ENCODE measurements around the gene GRIN2C. TPM values are rescaled to one million over a fixed set of nuclear protein-coding genes. Genes with fewer than 3 reads are reported as not detected.
A peak's percentile ranks its signal among the peaks of the same experiment; 100 is the strongest.
"Not testable (repeated sequence)": the region's sequence is repeated elsewhere in the genome, so short reads cannot be mapped to it uniquely, and the experiment has no call there.

The GRIN2C gene
- polyA plus RNA-seq, 6 donors from 2014 or later, result 0.04 to 0.05 TPM; not detected in 4

- no peak for DNase-seq
- no peaks in the 10 kb centered on the region for H3K36me3 Mint-ChIP-seq
- H3K9me3 Mint-ChIP-seq, result no peaks in the 10 kb centered on the region
- peaks cover 19 to 21% (median 19%) of the 10 kb centered on the region in 3 donors for H3K4me1 Mint-ChIP-seq
- ATAC-seq (ENCODE audit: low read depth in 2 of 2), result no peak
- H3K4me3 Mint-ChIP-seq, result peak overlapping the region in 1 of 8 donors; percentile 90
- H3K27me3 Mint-ChIP-seq, result peaks cover 5 to 21% (median 17%) of the 10 kb centered on the region in 3 donors
- H3K27ac Mint-ChIP-seq, result peak overlapping the region in 2 of 6 donors; percentile 85 to 94
These were observed 15.7 kb upstream of the GRIN2C start for GRCh38 chr17:74875155-74875976.

GRCh38 chr17:74874615-74875037 lies 14.9 kb upstream of the GRIN2C start:
- Mint-ChIP-seq H3K27me3 (peaks cover 2 to 16% (median 12%) of the 10 kb centered on the region in 3 donors), H3K4me1 (peaks cover 19 to 21% (median 20%) of the 10 kb centered on the region in 3 donors)
- no peak for ATAC-seq (ENCODE audit: low read depth in 2 of 2)

GRCh38 chr17:74873874-74874614 lies 14.4 kb upstream of the GRIN2C start:
- Mint-ChIP-seq H3K27me3 (peaks cover 0 to 10% (median 7%) of the 10 kb centered on the region in 3 donors), H3K27ac (peak overlapping the region; percentile 90 to 99 (median 97)), H3K4me1 (peaks cover 19 to 23% (median 21%) of the 10 kb centered on the region in 3 donors), H3K4me3 (peak overlapping the region; percentile 83 to 98 (median 96)), H3K9me3 (no peaks in the 10 kb centered on the region), H3K36me3 (no peaks in the 10 kb centered on the region)
- DNase-seq (no peak), ATAC-seq (ENCODE audit: low read depth in 2 of 2) (no peak)

More at GRCh38 chr17:74874615-74875037, 14.9 kb upstream of the GRIN2C start:
- Mint-ChIP-seq H3K9me3 (no peaks in the 10 kb centered on the region), H3K27ac (peak overlapping the region in 1 of 6 donors; percentile 9), H3K36me3 (no peaks in the 10 kb centered on the region), H3K4me3 (peak overlapping the region in 4 of 8 donors; percentile 12 to 90 (median 68))
- DNase-seq, result no peak

DNA sequence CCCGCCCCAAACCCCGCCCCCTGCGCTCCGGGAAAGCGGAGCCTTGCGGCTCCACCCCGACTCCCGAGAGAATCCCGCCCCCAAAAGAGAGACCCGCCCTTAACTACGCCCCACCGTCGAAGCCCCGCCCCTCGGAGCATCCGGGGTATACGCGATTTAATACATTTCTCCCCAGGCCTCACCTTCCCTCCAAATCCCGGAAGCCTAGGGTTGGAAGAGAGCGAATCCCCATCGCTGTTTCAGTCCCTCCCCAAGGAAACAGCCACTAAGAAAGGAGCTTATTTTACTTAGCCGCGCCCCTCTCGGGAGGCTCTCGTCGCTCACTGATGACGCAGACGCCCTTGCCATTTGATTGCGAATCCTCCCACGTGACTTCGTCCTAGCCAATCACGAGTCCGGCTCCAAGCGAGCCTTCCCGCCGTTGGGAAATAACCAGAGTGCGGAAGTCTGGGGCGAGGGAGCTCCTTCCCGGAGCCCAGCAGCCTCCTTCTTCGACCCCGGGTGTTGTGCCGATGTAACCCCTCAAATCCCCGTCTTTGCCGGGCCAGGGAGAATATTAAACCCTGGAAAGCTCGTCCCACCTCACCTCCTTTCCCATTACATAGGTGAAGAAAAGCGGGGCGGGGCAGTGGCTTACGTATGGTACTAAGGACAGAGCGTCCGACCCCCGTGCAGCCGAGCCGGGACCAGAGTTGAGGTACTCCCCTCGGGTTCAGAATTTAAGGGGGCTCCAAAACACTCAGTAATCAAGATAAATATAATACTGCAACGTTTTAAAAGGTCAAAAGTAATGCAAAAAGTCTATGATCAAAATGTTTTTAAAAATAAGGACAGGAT lies 13.6 kb upstream of the GRIN2C start:
- ATAC-seq (ENCODE audit: low read depth in 2 of 2), result peak; percentile 92 to 93
- H3K27me3 Mint-ChIP-seq, result peaks cover 0 to 7% (median 5%) of the 10 kb centered on the region in 3 donors
- peaks cover 19 to 23% (median 21%) of the 10 kb centered on the region in 3 donors for H3K4me1 Mint-ChIP-seq
- H3K27ac Mint-ChIP-seq, result peak overlapping the region; percentile 90 to 99 (median 97)
- peak overlapping the region; percentile 83 to 98 (median 96) for H3K4me3 Mint-ChIP-seq
- H3K36me3 Mint-ChIP-seq, result no peaks in the 10 kb centered on the region
- no peaks in the 10 kb centered on the region for H3K9me3 Mint-ChIP-seq
- DNase-seq, result peak; percentile 98

DNA sequence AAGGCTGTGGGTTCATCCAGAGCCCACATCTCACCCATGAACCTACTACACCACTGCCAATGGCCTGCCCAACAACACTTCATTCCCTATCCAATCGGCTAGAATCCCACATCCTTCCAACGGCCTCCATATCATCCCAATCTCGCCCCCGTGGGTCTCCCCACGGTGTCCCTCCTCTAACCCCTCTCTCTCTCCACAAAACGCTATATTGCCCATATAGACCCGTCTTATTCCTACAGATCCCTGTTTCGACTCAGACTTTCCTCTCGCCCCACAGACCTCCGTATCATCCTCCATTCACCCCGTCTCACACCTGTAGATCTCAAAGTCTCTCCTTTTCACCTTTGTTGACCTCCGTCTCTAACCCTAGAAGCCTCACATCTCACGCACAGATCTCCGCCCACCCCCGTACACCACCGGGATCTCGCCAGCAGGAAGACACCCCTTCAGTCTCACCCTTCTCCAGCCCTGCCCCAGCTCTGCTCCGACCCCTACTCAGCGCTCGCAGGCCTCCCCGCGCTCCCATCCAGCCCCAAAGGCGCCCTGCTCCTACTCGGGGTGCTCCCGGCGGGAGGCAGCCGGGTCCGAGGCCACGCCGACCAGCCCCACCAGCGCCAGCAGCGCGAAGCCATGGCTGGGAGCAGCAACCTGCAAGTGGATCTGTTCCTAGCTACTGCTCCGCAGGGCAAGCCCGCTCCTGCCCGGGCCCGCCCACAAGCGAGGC lies 12.8 kb upstream of the GRIN2C start, which contains the start of gene FDXR:
Gene FDXR, minus strand, starts transcription at position 682 of the 724 bp plus-strand sequence. Its CDS starts 50 bp downstream, at position 632.
- Mint-ChIP-seq H3K4me1 (peaks cover 19 to 23% (median 21%) of the 10 kb centered on the region in 3 donors), H3K9me3 (no peaks in the 10 kb centered on the region), H3K36me3 (no peaks in the 10 kb centered on the region), H3K27me3 (peaks cover 0 to 5% (median 3%) of the 10 kb centered on the region in 3 donors), H3K4me3 (peak within 1 kb of the TSS; percentile 83 to 98 (median 96)), H3K27ac (peak within 1 kb of the TSS; percentile 90 to 99 (median 97))
- DNase-seq (no peak), ATAC-seq (ENCODE audit: low read depth in 2 of 2) (peak; percentile 2)

DNA sequence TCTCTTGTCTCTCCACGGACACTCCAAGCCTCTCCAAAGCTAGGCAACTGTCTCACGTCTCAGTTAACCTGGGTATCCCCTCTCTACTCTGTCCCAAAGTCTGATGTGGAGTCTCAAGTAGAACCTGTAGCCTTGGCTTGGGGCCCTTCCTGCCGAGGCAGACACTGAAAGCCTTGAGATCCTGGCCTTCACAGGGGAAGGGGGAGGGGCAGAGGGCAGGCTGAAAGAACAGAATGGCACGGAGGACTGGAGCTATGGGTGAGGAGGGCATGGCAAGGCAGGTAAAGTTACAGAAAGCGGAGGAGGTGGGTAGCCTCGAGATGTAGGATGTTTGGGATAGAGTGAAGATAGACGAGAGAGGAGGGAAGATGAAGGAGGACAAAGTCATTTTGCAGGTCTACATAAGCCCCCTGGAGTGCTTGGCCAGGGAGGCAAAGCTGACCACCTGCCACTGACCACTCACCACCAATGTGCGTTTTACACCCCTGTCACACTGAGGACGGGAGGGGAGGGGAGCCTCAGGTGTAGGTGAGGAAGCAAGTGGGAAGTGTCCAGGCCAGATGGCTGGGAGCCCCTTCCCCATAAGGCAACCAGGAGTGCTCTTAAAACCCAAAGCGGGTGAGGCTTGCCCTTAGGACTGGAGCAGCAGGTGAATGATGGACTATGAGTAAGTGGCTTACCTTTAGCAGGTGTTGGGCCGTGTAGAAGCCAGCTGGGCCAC lies 11.8 kb upstream of the GRIN2C start:
- Mint-ChIP-seq H3K4me1 (peaks cover 19 to 23% (median 21%) of the 10 kb centered on the region in 3 donors), H3K4me3 (peak overlapping the region in 7 of 8 donors; percentile 71 to 96 (median 87)), H3K9me3 (no peaks in the 10 kb centered on the region), H3K27ac (peak overlapping the region in 2 of 6 donors; percentile 5 to 12), H3K36me3 (no peaks in the 10 kb centered on the region), H3K27me3 (peaks cover 0 to 5% (median 0%) of the 10 kb centered on the region in 3 donors)
- DNase-seq (no peak), ATAC-seq (ENCODE audit: low read depth in 2 of 2) (no peak)

DNA sequence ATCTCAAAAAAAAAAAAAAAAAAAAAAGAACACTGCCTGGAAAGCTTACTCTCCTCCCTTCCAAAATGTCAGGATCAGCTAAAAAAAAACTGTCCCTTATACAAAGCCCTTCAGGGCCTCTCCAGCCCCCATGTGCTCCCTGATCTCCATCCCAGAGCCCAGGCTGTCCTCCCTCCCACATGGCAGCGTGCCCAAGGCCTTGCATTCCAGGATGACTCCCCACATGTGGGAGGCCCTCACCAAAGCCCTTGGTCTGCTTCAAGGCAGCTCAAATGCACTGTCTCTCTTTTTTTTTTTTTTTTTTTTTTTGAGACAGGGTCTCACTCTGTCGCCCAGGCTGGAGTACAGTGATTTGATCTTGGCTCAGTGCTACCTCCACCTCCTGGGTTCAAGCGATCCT lies 10.8 kb upstream of the GRIN2C start:
- H3K4me3 Mint-ChIP-seq, result no peak overlapping the region
- no peaks in the 10 kb centered on the region for H3K36me3 Mint-ChIP-seq
- peak overlapping the region in 1 of 6 donors; percentile 93 for H3K27ac Mint-ChIP-seq
- DNase-seq, result no peak
- no peaks in the 10 kb centered on the region for H3K9me3 Mint-ChIP-seq
- peaks cover 20 to 23% (median 21%) of the 10 kb centered on the region in 3 donors for H3K4me1 Mint-ChIP-seq
- ATAC-seq (ENCODE audit: low read depth in 2 of 2), result no peak
- peaks cover 0 to 5% (median 0%) of the 10 kb centered on the region in 3 donors for H3K27me3 Mint-ChIP-seq

GRCh38 chr17:74870028-74870427 lies 10.3 kb upstream of the GRIN2C start:
- ATAC-seq (ENCODE audit: low read depth in 2 of 2); H3K9me3 Mint-ChIP-seq; H3K4me3 Mint-ChIP-seq; H3K27me3 Mint-ChIP-seq; H3K27ac Mint-ChIP-seq; DNase-seq; H3K36me3 Mint-ChIP-seq: not testable (repeated sequence)
- peaks cover 20 to 25% (median 22%) of the 10 kb centered on the region in 3 donors for H3K4me1 Mint-ChIP-seq

- H3K4me3 Mint-ChIP-seq, result peak overlapping the region in 1 of 8 donors; percentile 46
These were observed 9.2 kb upstream of the GRIN2C start for GRCh38 chr17:74868908-74869255.

DNA sequence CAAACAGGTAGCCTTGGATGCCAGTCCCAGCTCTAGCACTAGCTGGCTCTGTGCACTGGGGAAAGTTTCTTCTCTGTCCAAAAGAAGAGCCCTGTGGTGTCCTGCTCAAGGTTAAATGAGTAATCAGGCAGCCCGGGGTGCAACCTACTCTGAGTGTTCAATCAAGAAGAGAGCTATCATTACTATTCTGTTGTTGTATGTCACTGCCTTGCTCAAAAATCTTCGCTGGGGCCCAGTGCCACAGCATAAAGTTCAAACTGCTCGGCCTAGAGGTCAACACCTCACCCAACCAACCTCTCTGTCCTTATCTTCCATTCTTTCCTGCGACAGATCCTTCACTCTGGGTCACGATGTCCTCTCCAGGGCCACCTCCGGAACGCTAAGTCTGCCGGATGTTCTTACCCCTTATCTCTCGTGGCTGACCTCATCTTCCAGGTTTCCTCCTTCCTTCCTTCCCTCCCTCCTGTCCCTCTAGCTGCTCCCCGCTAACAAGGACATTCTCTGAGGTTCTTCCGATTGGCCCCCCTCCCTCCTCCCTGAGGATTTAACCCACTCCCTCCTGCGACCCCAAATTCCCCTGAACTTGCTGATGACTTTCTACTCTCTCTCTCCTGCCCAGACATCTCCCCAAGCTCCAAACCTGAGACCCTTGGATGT lies 8.7 kb upstream of the GRIN2C start:
- no peak for ATAC-seq (ENCODE audit: low read depth in 2 of 2)
- H3K9me3 Mint-ChIP-seq, result no peaks in the 10 kb centered on the region

More at GRCh38 chr17:74868908-74869255, 9.2 kb upstream of the GRIN2C start:
- H3K27ac Mint-ChIP-seq, result peak overlapping the region in 1 of 6 donors; percentile 81
- no peak for ATAC-seq (ENCODE audit: low read depth in 2 of 2)
- H3K27me3 Mint-ChIP-seq, result peaks cover 0 to 5% (median 0%) of the 10 kb centered on the region in 3 donors
- no peak for DNase-seq
- no peaks in the 10 kb centered on the region for H3K36me3 Mint-ChIP-seq
- peaks cover 23 to 26% (median 25%) of the 10 kb centered on the region in 3 donors for H3K4me1 Mint-ChIP-seq
- no peaks in the 10 kb centered on the region for H3K9me3 Mint-ChIP-seq

DNA sequence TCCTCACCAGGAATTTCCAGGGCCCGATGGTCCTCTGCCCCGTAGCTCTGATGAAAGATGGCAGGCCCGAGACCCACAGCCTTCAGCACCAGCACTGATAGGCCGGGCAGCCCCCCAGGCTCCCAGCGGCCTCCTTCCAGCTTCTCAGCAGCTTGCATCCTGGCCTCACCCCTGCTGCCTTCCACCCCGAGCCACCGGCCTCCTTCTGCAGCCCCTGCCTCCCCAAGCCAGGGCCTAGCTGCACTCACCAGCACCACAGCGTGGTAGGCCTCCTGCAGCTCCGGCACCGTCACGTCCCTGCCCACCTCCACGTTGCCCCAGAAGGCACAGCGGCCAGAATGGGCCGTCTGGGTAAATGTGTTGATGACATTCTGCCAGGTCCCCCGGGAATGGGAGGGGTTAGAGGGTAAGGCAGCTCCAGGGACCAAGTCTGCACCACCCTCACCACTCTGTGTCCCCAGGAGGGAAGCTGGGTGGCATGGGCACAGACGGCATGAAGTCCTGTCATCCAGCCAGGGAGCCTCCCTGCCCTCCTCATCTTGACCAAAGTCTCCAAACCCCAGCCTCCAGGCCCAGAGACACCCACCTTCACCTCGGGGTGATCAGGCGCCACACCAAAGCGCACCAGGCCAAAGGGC lies 6.6 kb upstream of the GRIN2C start:
- Mint-ChIP-seq H3K36me3 (no peaks in the 10 kb centered on the region), H3K9me3 (no peaks in the 10 kb centered on the region), H3K27me3 (peaks cover 0 to 25% (median 13%) of the 10 kb centered on the region in 3 donors), H3K27ac (no peak overlapping the region), H3K4me3 (no peak overlapping the region), H3K4me1 (peaks cover 10 to 16% (median 16%) of the 10 kb centered on the region in 3 donors)
- ATAC-seq (ENCODE audit: low read depth in 2 of 2) (no peak), DNase-seq (no peak)

More for the DNA sequence above, 8.7 kb upstream of the GRIN2C start:
- no peak for DNase-seq
- no peaks in the 10 kb centered on the region for H3K36me3 Mint-ChIP-seq
- H3K4me1 Mint-ChIP-seq, result peaks cover 19 to 24% (median 21%) of the 10 kb centered on the region in 3 donors
- peak overlapping the region in 1 of 6 donors; percentile 81 for H3K27ac Mint-ChIP-seq
- peaks cover 0 to 10% (median 3%) of the 10 kb centered on the region in 3 donors for H3K27me3 Mint-ChIP-seq
- H3K4me3 Mint-ChIP-seq, result peak overlapping the region in 1 of 8 donors; percentile 46
